ENCODE results near the gene CDKN2B.

CDKN2B gene

DNA sequence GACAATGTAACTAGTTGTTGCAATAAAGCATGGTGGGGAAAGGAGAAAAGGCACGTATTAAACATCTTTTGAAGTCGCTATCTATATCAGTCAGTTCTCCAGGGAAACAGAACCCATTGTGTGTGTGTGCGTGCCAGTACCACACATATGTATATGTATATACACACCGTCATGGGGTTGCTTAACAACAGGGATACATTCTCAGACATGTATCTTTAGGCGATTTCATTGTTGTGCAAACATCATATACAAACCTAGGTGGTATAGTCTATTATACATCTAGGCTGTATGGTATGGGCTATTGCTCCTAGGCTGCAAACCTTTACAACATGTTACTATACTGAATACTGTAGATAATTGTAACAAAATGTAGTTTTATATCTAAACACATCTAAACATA, 12.2 kb downstream of the CDKN2B start:
- Histone ChIP-seq H2AFZ (ENCODE audit: low read depth) (no peak overlapping the region), H3K4me3 (IDR thresholded peaks at IDR 0.05; ENCODE audit: insufficient read depth, low read depth, low read length) (no peak overlapping the region), H3K4me2 (peak overlapping the region; percentile 92), H3K27ac (peak overlapping the region; percentile 99; the same call in 1 of the 2 replicates), H3K4me1 (ENCODE audit: low read depth, poor library complexity, severe bottlenecking) (peaks cover 48% of the 10 kb centered on the region), H3K9ac (no peak overlapping the region; the same call in 1 of the 2 replicates), H4K20me1 (ENCODE audit: insufficient read depth) (0 out of 2 replicates have a peak, but pooled peaks cover under 1% of the 10 kb centered on the region), H3K36me3 (ENCODE audit: insufficient read depth) (peaks cover 7% of the 10 kb centered on the region; the same call in 1 of the 2 replicates), H3K79me2 (ENCODE audit: insufficient read depth, low read depth) (peaks cover 85% of the 10 kb centered on the region), H3K27me3 (ENCODE audit: insufficient read depth, low read depth) (no peaks in the 10 kb centered on the region)
- TF ChIP-seq, protein P1, sequence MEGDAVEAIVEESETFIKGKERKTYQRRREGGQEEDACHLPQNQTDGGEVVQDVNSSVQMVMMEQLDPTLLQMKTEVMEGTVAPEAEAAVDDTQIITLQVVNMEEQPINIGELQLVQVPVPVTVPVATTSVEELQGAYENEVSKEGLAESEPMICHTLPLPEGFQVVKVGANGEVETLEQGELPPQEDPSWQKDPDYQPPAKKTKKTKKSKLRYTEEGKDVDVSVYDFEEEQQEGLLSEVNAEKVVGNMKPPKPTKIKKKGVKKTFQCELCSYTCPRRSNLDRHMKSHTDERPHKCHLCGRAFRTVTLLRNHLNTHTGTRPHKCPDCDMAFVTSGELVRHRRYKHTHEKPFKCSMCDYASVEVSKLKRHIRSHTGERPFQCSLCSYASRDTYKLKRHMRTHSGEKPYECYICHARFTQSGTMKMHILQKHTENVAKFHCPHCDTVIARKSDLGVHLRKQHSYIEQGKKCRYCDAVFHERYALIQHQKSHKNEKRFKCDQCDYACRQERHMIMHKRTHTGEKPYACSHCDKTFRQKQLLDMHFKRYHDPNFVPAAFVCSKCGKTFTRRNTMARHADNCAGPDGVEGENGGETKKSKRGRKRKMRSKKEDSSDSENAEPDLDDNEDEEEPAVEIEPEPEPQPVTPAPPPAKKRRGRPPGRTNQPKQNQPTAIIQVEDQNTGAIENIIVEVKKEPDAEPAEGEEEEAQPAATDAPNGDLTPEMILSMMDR (conservative IDR thresholded peaks at IDR 0.05; ENCODE audit: low read depth, low read length) = no peak

DNA sequence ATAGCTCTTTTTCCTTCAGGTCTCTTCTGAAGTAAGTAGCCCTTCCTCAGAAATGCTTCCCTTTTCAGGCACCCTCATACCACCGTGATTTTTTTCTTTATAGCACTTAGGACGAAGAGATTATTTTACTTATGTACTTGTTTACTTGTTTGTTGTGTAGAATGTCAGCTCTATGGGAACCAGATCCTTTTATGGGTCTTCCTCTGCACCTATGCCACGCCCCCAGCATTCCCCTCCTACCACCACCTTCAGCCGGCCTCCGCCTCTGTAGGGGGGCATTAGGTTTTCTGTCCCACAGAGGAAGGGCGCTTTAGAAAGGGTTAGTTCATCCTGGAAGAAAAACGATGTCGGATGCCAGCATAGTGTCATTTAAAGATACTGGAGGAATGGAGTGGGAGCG, 12.7 kb downstream of the CDKN2B start:
- Histone ChIP-seq H2AFZ (ENCODE audit: low read depth) (peak overlapping the region; percentile 24), H3K4me3 (IDR thresholded peaks at IDR 0.05; ENCODE audit: insufficient read depth, low read depth, low read length) (no peak overlapping the region), H3K27ac (peak overlapping the region; percentile 99)

DNA sequence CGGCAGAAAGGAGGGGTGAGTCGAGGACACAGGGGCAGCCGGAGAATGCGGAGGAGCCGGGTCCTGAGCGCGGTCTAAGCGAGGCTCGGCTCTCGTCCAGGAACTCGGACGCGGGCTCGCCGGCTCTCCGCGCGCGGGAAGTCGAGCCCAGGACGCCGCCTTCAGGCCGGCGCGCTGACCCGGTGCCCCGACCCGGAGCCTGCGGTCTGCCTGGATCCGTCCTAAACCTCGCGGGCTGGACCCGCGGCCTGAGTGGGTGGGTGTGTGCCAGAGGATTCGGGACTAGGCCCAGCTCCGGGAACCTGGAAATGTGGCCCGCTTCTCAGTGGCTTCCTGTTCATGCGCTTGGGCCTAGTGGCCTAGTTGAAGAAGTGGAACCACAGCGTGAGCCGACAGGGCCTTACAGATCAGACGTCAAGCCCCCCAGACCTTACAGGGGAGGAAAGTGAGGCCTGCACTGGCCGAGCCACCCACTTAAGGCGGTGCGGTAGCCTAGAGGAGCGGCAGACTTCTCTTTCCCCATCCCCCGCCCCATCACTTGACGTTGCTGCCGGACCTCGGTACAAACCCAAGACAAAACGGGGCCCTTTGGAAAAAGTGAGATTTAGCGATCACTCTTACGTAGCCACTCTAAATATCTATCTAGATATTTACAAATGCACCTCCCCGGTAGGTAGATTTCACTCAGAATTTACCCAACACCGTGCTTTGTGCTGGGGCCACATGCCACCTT, 13.3 kb downstream of the CDKN2B start:
- Histone ChIP-seq H3K4me1 (ENCODE audit: low read depth, poor library complexity, severe bottlenecking) (peaks cover 41% of the 10 kb centered on the region), H4K20me1 (ENCODE audit: insufficient read depth) (0 out of 2 replicates have a peak, but pooled peaks cover 10% of the 10 kb centered on the region), H3K79me2 (ENCODE audit: insufficient read depth, low read depth) (peaks cover 85% of the 10 kb centered on the region), H3K4me2 (peak overlapping the region; percentile 92), H3K9ac (peak overlapping the region; percentile 99), H3K36me3 (ENCODE audit: insufficient read depth) (peaks cover 7% of the 10 kb centered on the region; the same call in 1 of the 2 replicates), H2AFZ (ENCODE audit: low read depth) (peak overlapping the region; percentile 24), H3K27ac (peak overlapping the region; percentile 99), H3K4me3 (IDR thresholded peaks at IDR 0.05; ENCODE audit: insufficient read depth, low read depth, low read length) (no peak overlapping the region), H3K27me3 (ENCODE audit: insufficient read depth, low read depth) (no peaks in the 10 kb centered on the region)
- TF ChIP-seq, protein P1 (conservative IDR thresholded peaks at IDR 0.05; ENCODE audit: low read depth, low read length) = peak; percentile 17; the same call in 1 of the 2 replicates

More for the DNA sequence above, 12.7 kb downstream of the CDKN2B start:
- Histone ChIP-seq H3K79me2 (ENCODE audit: insufficient read depth, low read depth) (peaks cover 85% of the 10 kb centered on the region), H3K4me1 (ENCODE audit: low read depth, poor library complexity, severe bottlenecking) (peaks cover 44% of the 10 kb centered on the region), H3K4me2 (peak overlapping the region; percentile 92), H3K36me3 (ENCODE audit: insufficient read depth) (peaks cover 7% of the 10 kb centered on the region; the same call in 1 of the 2 replicates), H3K9ac (peak overlapping the region; percentile 99), H3K27me3 (ENCODE audit: insufficient read depth, low read depth) (no peaks in the 10 kb centered on the region), H4K20me1 (ENCODE audit: insufficient read depth) (0 out of 2 replicates have a peak, but pooled peaks cover 5% of the 10 kb centered on the region)
- TF ChIP-seq, protein P1 (conservative IDR thresholded peaks at IDR 0.05; ENCODE audit: low read depth, low read length) = no peak

DNA sequence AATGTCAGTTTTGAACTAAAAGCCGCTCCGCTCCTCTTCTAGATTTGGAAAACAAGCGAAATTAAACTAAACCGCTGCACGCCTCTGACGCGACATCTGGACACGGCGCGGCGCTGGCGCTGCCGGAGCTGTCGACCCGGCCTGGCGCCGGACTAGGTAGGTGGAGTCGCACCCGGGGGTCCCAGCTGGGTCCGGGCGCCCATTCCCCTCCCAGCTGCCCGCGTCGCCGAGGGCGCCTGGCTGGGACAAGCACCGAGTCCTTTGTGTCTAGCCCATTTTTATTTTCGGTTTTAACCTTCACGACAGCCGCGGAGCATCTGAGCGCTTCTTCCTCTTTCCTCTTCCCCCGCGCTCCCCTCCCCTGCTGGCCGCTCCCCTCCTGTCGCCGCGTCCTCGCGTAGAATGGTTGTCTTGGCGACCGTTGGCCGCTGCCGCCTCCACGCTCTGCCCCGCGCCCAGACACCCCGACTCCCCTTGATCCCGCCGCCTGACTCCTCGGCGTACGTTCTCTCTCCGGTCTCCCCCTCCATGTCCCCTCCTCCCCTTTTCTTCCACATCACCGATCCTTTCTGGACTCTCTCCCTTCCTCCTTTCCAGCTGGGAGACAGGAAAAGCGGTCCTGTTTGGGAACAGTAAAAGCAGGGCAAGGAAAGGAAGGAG, 14.0 kb downstream of the CDKN2B start:
- Histone ChIP-seq H2AFZ (ENCODE audit: low read depth) (peak overlapping the region; percentile 58), H3K27ac (peak overlapping the region; percentile 99), H3K9ac (peak overlapping the region; percentile 99), H3K27me3 (ENCODE audit: insufficient read depth, low read depth) (no peaks in the 10 kb centered on the region), H3K36me3 (ENCODE audit: insufficient read depth) (peaks cover 14% of the 10 kb centered on the region; the same call in 1 of the 2 replicates), H3K4me2 (peak overlapping the region; percentile 92), H3K79me2 (ENCODE audit: insufficient read depth, low read depth) (peaks cover 87% of the 10 kb centered on the region), H3K4me1 (ENCODE audit: low read depth, poor library complexity, severe bottlenecking) (peaks cover 41% of the 10 kb centered on the region), H3K4me3 (IDR thresholded peaks at IDR 0.05; ENCODE audit: insufficient read depth, low read depth, low read length) (no peak overlapping the region), H4K20me1 (ENCODE audit: insufficient read depth) (0 out of 2 replicates have a peak, but pooled peaks cover 10% of the 10 kb centered on the region)
- TF ChIP-seq, protein P1 (conservative IDR thresholded peaks at IDR 0.05; ENCODE audit: low read depth, low read length) = 0 out of 2 replicates have a peak, but pooled peaks have one; percentile 9
